HEK293 (cell line): ENCODE results near the gene NUP62.
A peak's percentile ranks its signal among the peaks of the same experiment; 100 is the strongest.

Source experiments
- BCL11B ChIP-seq: fragments of 450-650 bp; formaldehyde crosslinking; IDR thresholded peaks from 2 replicates; pipeline ENCODE4 v1.5.1; 2016; ENCODE audit warnings: low read depth, missing biosample characterization, missing genetic modification characterization
- GLI2 ChIP-seq: fragments of 450-650 bp; formaldehyde crosslinking; IDR thresholded peaks from 2 replicates; pipeline ENCODE4; 2017; ENCODE audit warnings: missing biosample characterization, missing genetic modification characterization, low read depth, borderline replicate concordance
- HOXC10 ChIP-seq: sonication (generic); formaldehyde crosslinking; IDR thresholded peaks from 2 replicates; pipeline ENCODE4 v1.8.1; 2023; ENCODE audit warnings: mild to moderate bottlenecking, missing genetic modification reagents
- HOXD13 ChIP-seq: sonication (generic); formaldehyde crosslinking; IDR thresholded peaks from 2 replicates; pipeline ENCODE4 v1.8.0; 2022; ENCODE audit warnings: missing genetic modification reagents, borderline replicate concordance
- KLF10 ChIP-seq: fragments of 450-650 bp; IDR thresholded peaks from 2 replicates; pipeline ENCODE4 v1.5.1; 2018; ENCODE audit warnings: missing biosample characterization, mild to moderate bottlenecking, missing genetic modification characterization
- ZBTB21 ChIP-seq: fragments of 450-650 bp; formaldehyde crosslinking; IDR thresholded peaks from 2 replicates; pipeline ENCODE4 v1.5.1; 2017; ENCODE audit warnings: missing biosample characterization, missing genetic modification characterization
- ZFHX2 ChIP-seq: fragments of 450-650 bp; formaldehyde crosslinking; conservative IDR thresholded peaks from 2 replicates; pipeline ENCODE4 v1.5.1; 2016; ENCODE audit warnings: missing biosample characterization, missing genetic modification characterization
- ZFP37 ChIP-seq: fragments of 450-650 bp; formaldehyde crosslinking; IDR thresholded peaks from 2 replicates; pipeline ENCODE4 v1.5.1; 2016; ENCODE audit warnings: missing biosample characterization, missing genetic modification characterization
- ZFP69B ChIP-seq: fragments of 450-650 bp; formaldehyde crosslinking; IDR thresholded peaks from 2 replicates; pipeline ENCODE4 v1.5.1; 2016; ENCODE audit warnings: missing biosample characterization, missing genetic modification characterization
- ZNF132 ChIP-seq: fragments of 450-650 bp; formaldehyde crosslinking; IDR thresholded peaks from 2 replicates; pipeline ENCODE4 v1.5.1; 2017; ENCODE audit warnings: missing biosample characterization, missing genetic modification characterization, borderline replicate concordance
- ZNF138 ChIP-seq: fragments of 450-650 bp; formaldehyde crosslinking; IDR thresholded peaks from 2 replicates; pipeline ENCODE4 v1.5.1; 2016; ENCODE audit warnings: missing biosample characterization, missing genetic modification characterization, borderline replicate concordance
- ZNF174 ChIP-seq: fragments of 450-650 bp; formaldehyde crosslinking; IDR thresholded peaks from 2 replicates; pipeline ENCODE4 v1.5.0; 2017; ENCODE audit warnings: missing biosample characterization, mild to moderate bottlenecking, missing genetic modification characterization
- ZNF223 ChIP-seq: fragments of 450-650 bp; formaldehyde crosslinking; IDR thresholded peaks from 2 replicates; pipeline ENCODE4 v1.5.1; 2016; ENCODE audit warnings: missing biosample characterization, missing genetic modification characterization
- ZNF341 ChIP-seq: fragments of 450-650 bp; formaldehyde crosslinking; IDR thresholded peaks from 2 replicates; pipeline ENCODE4; 2016; ENCODE audit warnings: low read depth, missing biosample characterization, missing genetic modification characterization
- ZNF473 ChIP-seq: fragments of 450-650 bp; formaldehyde crosslinking; IDR thresholded peaks from 2 replicates; pipeline ENCODE4 v1.5.1; 2017; ENCODE audit warnings: missing biosample characterization, missing genetic modification characterization
- ZNF529 ChIP-seq: fragments of 450-650 bp; formaldehyde crosslinking; IDR thresholded peaks from 2 replicates; pipeline ENCODE4 v1.5.1; 2017; ENCODE audit warnings: missing genetic modification characterization, missing biosample characterization; ENCODE audit not compliant: insufficient replicate concordance
- ZNF548 ChIP-seq: fragments of 450-650 bp; formaldehyde crosslinking; IDR thresholded peaks from 2 replicates; pipeline ENCODE4 v1.5.1; 2016; ENCODE audit warnings: missing biosample characterization, missing genetic modification characterization
- ZNF558 ChIP-seq: fragments of 450-650 bp; formaldehyde crosslinking; IDR thresholded peaks from 2 replicates; pipeline ENCODE4 v1.5.1; 2016; ENCODE audit warnings: missing biosample characterization, missing genetic modification characterization
- ZNF571 ChIP-seq: fragments of 450-650 bp; formaldehyde crosslinking; IDR thresholded peaks from 2 replicates; pipeline ENCODE4 v1.5.0; 2017; ENCODE audit warnings: missing biosample characterization, missing genetic modification characterization
- ZNF600 ChIP-seq: fragments of 450-650 bp; formaldehyde crosslinking; IDR thresholded peaks from 2 replicates; pipeline ENCODE4 v1.5.1; 2016; ENCODE audit warnings: missing biosample characterization, missing genetic modification characterization
- ZNF660 ChIP-seq: fragments of 450-650 bp; IDR thresholded peaks from 2 replicates; pipeline ENCODE4 v1.5.1; 2018; ENCODE audit warnings: missing biosample characterization, mild to moderate bottlenecking, missing genetic modification characterization
- ZNF670 ChIP-seq: fragments of 450-650 bp; formaldehyde crosslinking; IDR thresholded peaks from 2 replicates; pipeline ENCODE4 v1.5.1; 2016; ENCODE audit warnings: missing biosample characterization, missing genetic modification characterization, low read depth
- ZNF707 ChIP-seq: fragments of 450-650 bp; formaldehyde crosslinking; IDR thresholded peaks from 2 replicates; pipeline ENCODE4 v1.5.1; 2016; ENCODE audit warnings: missing biosample characterization, missing genetic modification characterization
- ZNF776 ChIP-seq: fragments of 450-650 bp; formaldehyde crosslinking; IDR thresholded peaks from 2 replicates; pipeline ENCODE4 v1.5.0; 2017; ENCODE audit warnings: missing biosample characterization, missing genetic modification characterization, borderline replicate concordance
- ZNF830 ChIP-seq: fragments of 450-650 bp; IDR thresholded peaks from 2 replicates; pipeline ENCODE4 v1.5.0; 2018; ENCODE audit warnings: missing biosample characterization, missing genetic modification characterization, low read depth, mild to moderate bottlenecking, moderate library complexity
- ZSCAN23 ChIP-seq: fragments of 450-650 bp; formaldehyde crosslinking; IDR thresholded peaks from 2 replicates; pipeline ENCODE4 v1.5.1; 2016; ENCODE audit warnings: missing biosample characterization, missing genetic modification characterization
- TF ChIP-seq, protein P1 (sequence below): fragments of 450-650 bp; formaldehyde crosslinking; IDR thresholded peaks from 2 replicates; pipeline ENCODE4 v1.5.1; 2016; ENCODE audit warnings: missing biosample characterization, missing genetic modification characterization
- TF ChIP-seq, protein P2 (sequence below): fragments of 450-650 bp; formaldehyde crosslinking; IDR thresholded peaks from 2 replicates; pipeline ENCODE4 v1.5.1; 2016; ENCODE audit warnings: missing biosample characterization, missing genetic modification characterization
- TF ChIP-seq, protein P3 (sequence below): fragments of 450-650 bp; formaldehyde crosslinking; IDR thresholded peaks from 2 replicates; pipeline ENCODE4 v1.5.1; 2016; ENCODE audit warnings: missing biosample characterization, missing genetic modification characterization
- TF ChIP-seq, protein P4 (sequence below): fragments of 450-650 bp; formaldehyde crosslinking; IDR thresholded peaks from 2 replicates; pipeline ENCODE4 v1.5.1; 2016; ENCODE audit warnings: missing biosample characterization, missing genetic modification characterization

Gene NUP62

DNA sequence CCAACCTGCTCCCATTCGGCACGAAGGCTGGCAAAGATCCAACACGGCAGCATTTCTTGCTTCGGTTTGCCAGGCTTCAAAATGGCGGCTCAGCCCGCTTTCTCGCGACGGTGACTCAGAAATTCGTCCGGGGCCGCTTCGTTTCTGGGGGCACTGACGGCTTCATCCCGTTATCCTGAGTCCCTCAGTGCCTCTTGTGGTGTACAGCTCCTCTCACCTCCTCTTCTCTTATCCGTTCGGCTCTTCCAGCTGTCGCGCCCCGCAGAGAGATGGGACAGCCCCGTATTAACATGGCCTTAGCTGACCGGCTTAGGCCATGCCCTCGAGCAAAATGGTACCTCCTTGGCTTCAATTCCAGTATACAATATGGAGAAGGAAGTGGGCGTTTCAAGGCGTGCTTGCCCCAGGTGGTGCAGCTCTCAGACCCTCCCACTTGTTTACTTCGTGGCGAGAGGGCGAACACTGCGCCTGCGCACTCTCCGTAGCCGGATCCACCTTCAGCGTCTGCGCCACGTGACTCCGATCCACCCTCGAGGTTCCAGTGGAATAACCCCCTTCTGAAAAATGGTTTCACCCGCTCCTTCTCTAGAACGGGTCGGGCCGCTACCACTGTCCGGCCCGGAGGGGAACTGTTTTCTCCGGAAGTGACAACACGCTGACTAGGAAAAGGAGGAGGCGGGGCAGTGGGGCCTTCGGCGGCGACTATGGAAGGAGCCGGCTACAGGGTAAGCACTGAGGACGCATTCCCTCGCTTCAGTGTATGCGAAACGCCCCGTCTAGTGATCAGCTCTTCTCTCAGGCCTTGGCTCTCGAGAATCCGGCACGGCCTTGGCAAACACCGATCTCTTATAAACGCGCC lies 52.1 kb downstream of the NUP62 start, which contains the start of the genes AKT1S1 and TBC1D17 (continued):
- TF ChIP-seq, protein P1, sequence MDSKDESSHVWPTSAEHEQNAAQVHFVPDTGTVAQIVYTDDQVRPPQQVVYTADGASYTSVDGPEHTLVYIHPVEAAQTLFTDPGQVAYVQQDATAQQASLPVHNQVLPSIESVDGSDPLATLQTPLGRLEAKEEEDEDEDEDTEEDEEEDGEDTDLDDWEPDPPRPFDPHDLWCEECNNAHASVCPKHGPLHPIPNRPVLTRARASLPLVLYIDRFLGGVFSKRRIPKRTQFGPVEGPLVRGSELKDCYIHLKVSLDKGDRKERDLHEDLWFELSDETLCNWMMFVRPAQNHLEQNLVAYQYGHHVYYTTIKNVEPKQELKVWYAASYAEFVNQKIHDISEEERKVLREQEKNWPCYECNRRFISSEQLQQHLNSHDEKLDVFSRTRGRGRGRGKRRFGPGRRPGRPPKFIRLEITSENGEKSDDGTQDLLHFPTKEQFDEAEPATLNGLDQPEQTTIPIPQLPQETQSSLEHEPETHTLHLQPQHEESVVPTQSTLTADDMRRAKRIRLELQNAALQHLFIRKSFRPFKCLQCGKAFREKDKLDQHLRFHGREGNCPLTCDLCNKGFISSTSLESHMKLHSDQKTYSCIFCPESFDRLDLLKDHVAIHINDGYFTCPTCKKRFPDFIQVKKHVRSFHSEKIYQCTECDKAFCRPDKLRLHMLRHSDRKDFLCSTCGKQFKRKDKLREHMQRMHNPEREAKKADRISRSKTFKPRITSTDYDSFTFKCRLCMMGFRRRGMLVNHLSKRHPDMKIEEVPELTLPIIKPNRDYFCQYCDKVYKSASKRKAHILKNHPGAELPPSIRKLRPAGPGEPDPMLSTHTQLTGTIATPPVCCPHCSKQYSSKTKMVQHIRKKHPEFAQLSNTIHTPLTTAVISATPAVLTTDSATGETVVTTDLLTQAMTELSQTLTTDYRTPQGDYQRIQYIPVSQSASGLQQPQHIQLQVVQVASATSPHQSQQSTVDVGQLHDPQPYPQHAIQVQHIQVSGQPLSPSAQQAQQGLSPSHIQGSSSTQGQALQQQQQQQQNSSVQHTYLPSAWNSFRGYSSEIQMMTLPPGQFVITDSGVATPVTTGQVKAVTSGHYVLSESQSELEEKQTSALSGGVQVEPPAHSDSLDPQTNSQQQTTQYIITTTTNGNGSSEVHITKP, result peak; percentile 99
- TF ChIP-seq HOXD13 (CRISPR knock-in tag) (peak; percentile 52; the same call in 1 of the 2 replicates), ZSCAN23 (tag by site-specific recombination) (no peak), ZFP69B (tag by site-specific recombination) (0 out of 2 replicates have a peak, but pooled peaks have one; percentile 20), ZNF660 (peak; percentile 44), ZNF223 (tag by site-specific recombination) (peak; percentile 79), ZNF529 (no peak), ZNF548 (tag by site-specific recombination) (no peak), KLF10 (tag by site-specific recombination) (peak; percentile 82), HOXC10 (CRISPR knock-in tag) (no peak), ZNF776 (tag by site-specific recombination) (no peak), ZNF707 (no peak), ZNF174 (no peak), ZNF600 (no peak), ZNF341 (tag by site-specific recombination) (peak; percentile 69), ZNF830 (no peak), ZNF558 (peak; percentile 25; the same call in 1 of the 2 replicates), ZNF473 (tag by site-specific recombination) (no peak), ZBTB21 (peak; percentile 76), ZFP37 (tag by site-specific recombination) (peak; percentile 56; the same call in 1 of the 2 replicates), ZNF571 (tag by site-specific recombination) (no peak), BCL11B (tag by site-specific recombination) (peak; percentile 55; the same call in 1 of the 2 replicates), ZNF138 (tag by site-specific recombination) (no peak), GLI2 (no peak), ZNF132 (tag by site-specific recombination) (no peak), ZFHX2 (tag by site-specific recombination) (peak; percentile 93), ZNF670 (tag by site-specific recombination) (no peak)
- TF ChIP-seq, protein P2, sequence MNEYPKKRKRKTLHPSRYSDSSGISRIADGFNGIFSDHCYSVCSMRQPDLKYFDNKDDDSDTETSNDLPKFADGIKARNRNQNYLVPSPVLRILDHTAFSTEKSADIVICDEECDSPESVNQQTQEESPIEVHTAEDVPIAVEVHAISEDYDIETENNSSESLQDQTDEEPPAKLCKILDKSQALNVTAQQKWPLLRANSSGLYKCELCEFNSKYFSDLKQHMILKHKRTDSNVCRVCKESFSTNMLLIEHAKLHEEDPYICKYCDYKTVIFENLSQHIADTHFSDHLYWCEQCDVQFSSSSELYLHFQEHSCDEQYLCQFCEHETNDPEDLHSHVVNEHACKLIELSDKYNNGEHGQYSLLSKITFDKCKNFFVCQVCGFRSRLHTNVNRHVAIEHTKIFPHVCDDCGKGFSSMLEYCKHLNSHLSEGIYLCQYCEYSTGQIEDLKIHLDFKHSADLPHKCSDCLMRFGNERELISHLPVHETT (tag by site-specific recombination), result peak; percentile 78; the same call in 1 of the 2 replicates
- TF ChIP-seq, protein P3, sequence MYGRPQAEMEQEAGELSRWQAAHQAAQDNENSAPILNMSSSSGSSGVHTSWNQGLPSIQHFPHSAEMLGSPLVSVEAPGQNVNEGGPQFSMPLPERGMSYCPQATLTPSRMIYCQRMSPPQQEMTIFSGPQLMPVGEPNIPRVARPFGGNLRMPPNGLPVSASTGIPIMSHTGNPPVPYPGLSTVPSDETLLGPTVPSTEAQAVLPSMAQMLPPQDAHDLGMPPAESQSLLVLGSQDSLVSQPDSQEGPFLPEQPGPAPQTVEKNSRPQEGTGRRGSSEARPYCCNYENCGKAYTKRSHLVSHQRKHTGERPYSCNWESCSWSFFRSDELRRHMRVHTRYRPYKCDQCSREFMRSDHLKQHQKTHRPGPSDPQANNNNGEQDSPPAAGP, result peak; percentile 26
- TF ChIP-seq, protein P4, sequence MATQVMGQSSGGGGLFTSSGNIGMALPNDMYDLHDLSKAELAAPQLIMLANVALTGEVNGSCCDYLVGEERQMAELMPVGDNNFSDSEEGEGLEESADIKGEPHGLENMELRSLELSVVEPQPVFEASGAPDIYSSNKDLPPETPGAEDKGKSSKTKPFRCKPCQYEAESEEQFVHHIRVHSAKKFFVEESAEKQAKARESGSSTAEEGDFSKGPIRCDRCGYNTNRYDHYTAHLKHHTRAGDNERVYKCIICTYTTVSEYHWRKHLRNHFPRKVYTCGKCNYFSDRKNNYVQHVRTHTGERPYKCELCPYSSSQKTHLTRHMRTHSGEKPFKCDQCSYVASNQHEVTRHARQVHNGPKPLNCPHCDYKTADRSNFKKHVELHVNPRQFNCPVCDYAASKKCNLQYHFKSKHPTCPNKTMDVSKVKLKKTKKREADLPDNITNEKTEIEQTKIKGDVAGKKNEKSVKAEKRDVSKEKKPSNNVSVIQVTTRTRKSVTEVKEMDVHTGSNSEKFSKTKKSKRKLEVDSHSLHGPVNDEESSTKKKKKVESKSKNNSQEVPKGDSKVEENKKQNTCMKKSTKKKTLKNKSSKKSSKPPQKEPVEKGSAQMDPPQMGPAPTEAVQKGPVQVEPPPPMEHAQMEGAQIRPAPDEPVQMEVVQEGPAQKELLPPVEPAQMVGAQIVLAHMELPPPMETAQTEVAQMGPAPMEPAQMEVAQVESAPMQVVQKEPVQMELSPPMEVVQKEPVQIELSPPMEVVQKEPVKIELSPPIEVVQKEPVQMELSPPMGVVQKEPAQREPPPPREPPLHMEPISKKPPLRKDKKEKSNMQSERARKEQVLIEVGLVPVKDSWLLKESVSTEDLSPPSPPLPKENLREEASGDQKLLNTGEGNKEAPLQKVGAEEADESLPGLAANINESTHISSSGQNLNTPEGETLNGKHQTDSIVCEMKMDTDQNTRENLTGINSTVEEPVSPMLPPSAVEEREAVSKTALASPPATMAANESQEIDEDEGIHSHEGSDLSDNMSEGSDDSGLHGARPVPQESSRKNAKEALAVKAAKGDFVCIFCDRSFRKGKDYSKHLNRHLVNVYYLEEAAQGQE (tag by site-specific recombination), result no peak
